GM23248 (cell line): ENCODE measurements around the gene INHA. TPM values are rescaled to one million over a fixed set of nuclear protein-coding genes. Genes with fewer than 3 reads are reported as not detected.

Experiments
- DNase-seq: peaks from one replicate; pipeline ENCODE4 v3.0.0-alpha.2; 2015
- H2AFZ ChIP-seq: fragments of 200-600 bp; sonication (generic); 2 replicates; pipeline ENCODE4 v1.6.1; 2016; ENCODE audit warnings: antibody characterized with exemption
- H3F3A ChIP-seq: fragments of 200-600 bp; sonication (generic); 2 replicates; pipeline ENCODE4 v1.6.1; 2016; ENCODE audit warnings: mild to moderate bottlenecking, antibody characterized with exemption, mixed run types; ENCODE audit not compliant: insufficient read depth
- H3K27ac ChIP-seq: fragments of 200-600 bp; sonication (generic); 2 replicates; pipeline ENCODE4 v1.5.1; 2016; ENCODE audit warnings: mild to moderate bottlenecking
- H3K27me3 ChIP-seq: fragments of 200-600 bp; sonication (generic); replicated peaks from 2 replicates; pipeline ENCODE4 v1.6.1; 2016; ENCODE audit warnings: mild to moderate bottlenecking; ENCODE audit not compliant: insufficient read depth
- H3K36me3 ChIP-seq: fragments of 200-600 bp; sonication (generic); 2 replicates; pipeline ENCODE4 v1.6.1; 2016; ENCODE audit warnings: low read depth, mild to moderate bottlenecking
- H3K4me1 ChIP-seq: fragments of 200-600 bp; sonication (generic); 2 replicates; pipeline ENCODE4 v1.6.1; 2016; ENCODE audit warnings: mild to moderate bottlenecking; ENCODE audit not compliant: insufficient read depth
- H3K4me2 ChIP-seq: fragments of 200-600 bp; sonication (generic); one replicate; pipeline ENCODE4 v1.6.1; 2016; ENCODE audit warnings: mild to moderate bottlenecking; ENCODE audit not compliant: unreplicated experiment
- H3K4me3 ChIP-seq: fragments of 200-600 bp; sonication (generic); 2 replicates; pipeline ENCODE4 v1.5.1; 2016; ENCODE audit warnings: mild to moderate bottlenecking
- H3K79me2 ChIP-seq: fragments of 200-600 bp; sonication (generic); 2 replicates; pipeline ENCODE4 v1.6.1; 2016; ENCODE audit warnings: mild to moderate bottlenecking; ENCODE audit not compliant: insufficient read depth
- H3K9ac ChIP-seq: fragments of 200-600 bp; sonication (generic); 2 replicates; pipeline ENCODE4 v1.6.1; 2016; ENCODE audit warnings: mild to moderate bottlenecking
- H3K9me2 ChIP-seq: fragments of 200-600 bp; sonication (generic); 2 replicates; pipeline ENCODE4 v1.6.1; 2016; ENCODE audit warnings: mixed run types, mild to moderate bottlenecking, moderate library complexity; ENCODE audit not compliant: insufficient read depth
- H3K9me3 ChIP-seq: fragments of 200-600 bp; sonication (generic); one replicate; pipeline ENCODE4 v1.6.1; 2017; ENCODE audit warnings: low read depth
- H4K20me1 ChIP-seq: fragments of 200-600 bp; sonication (generic); 2 replicates; pipeline ENCODE4 v1.6.0; 2016; ENCODE audit not compliant: insufficient read depth
- EZH2 ChIP-seq: fragments of 200-600 bp; sonication (generic); IDR thresholded peaks from 2 replicates; pipeline ENCODE4 v1.6.1; 2018; ENCODE audit warnings: antibody characterized with exemption, mild to moderate bottlenecking; ENCODE audit not compliant: insufficient read depth, poor library complexity, severe bottlenecking
- EZH2phosphoT487 ChIP-seq: fragments of 200-600 bp; sonication (generic); IDR thresholded peaks from 2 replicates; pipeline ENCODE4 v1.6.1; 2018; ENCODE audit warnings: antibody characterized with exemption, moderate library complexity, mild to moderate bottlenecking, low read depth; ENCODE audit not compliant: insufficient read depth
- WGBS, 2 experiments: methylation state at CpG; one replicate each; pipeline ENCODE4 v1.1.6; 2015 to 2017; ENCODE audit warnings: low lambda C conversion rate in 2 of 2, low coverage in 1 of 2; ENCODE audit errors: missing lambda C conversion rate in 2 of 2; 5-methylcytosine and 5-hydroxymethylcytosine counted together
- in situ Hi-C: fragments of 300-500 bp; cut with MboI; formaldehyde crosslinking; loops from 2 replicates; pipeline ENCODE4 v1.15.0; 2020
- polyA plus RNA-seq: library from polyadenylated mRNA; unstranded; fragments of >200 nt; fragmentation: Nextera tagmentation; extraction: Ambion mirVana; gene quantifications from 2 replicates; pipeline ENCODE4 v1.2.1, GENCODE V29; 2016
- total RNA-seq: library from RNA; depleted of rRNA; stranded (reverse); fragments of >200 nt; shearing (Covaris generic); gene quantifications from 2 replicates; pipeline ENCODE4 v1.2.3, GENCODE V29; 2014

Gene INHA
- total and polyA plus RNA-seq, 2 experiments from 2014 or later = 0.11 to 0.36 TPM

- H3K27me3 ChIP-seq = no peaks in the 10 kb centered on the region
- DNase-seq = no peak
- H3K79me2 ChIP-seq = no peaks in the 10 kb centered on the region
- H3K4me3 ChIP-seq = no peak overlapping the region
- no peaks in the 10 kb centered on the region for H3K9me2 ChIP-seq
- no peaks in the 10 kb centered on the region for H4K20me1 ChIP-seq
- in situ Hi-C loops = no loop called here
- no peak for TF ChIP-seq EZH2
- H3K4me1 ChIP-seq = peaks cover 6% of the 10 kb centered on the region
- no peaks in the 10 kb centered on the region for H3K9me3 ChIP-seq
- H3K27ac ChIP-seq = no peak overlapping the region
- no peak overlapping the region for H2AFZ ChIP-seq
- peaks cover 16% of the 10 kb centered on the region for H3F3A ChIP-seq
- 79 to 84% methylated on average over 2 of the region's 2 CpGs for whole genome bisulfite sequencing, 2 experiments
- no peaks in the 10 kb centered on the region for H3K36me3 ChIP-seq
- no peak overlapping the region for H3K4me2 ChIP-seq
- no peak overlapping the region for H3K9ac ChIP-seq
These were observed 21.0 kb downstream of the INHA start for GRCh38 chr2:219593154-219593553.

GRCh38 chr2:219595256-219595655 lies 23.1 kb downstream of the INHA start:
- Histone ChIP-seq H4K20me1 (no peaks in the 10 kb centered on the region), H3K27ac (no peak overlapping the region), H3K9me3 (no peaks in the 10 kb centered on the region), H3K9me2 (no peaks in the 10 kb centered on the region), H3K4me3 (no peak overlapping the region), H3K4me1 (peaks cover 11% of the 10 kb centered on the region), H3K79me2 (peaks cover 13% of the 10 kb centered on the region), H3K27me3 (no peaks in the 10 kb centered on the region), H3K9ac (no peak overlapping the region), H3K36me3 (no peaks in the 10 kb centered on the region), H2AFZ (0 out of 2 replicates have a peak overlapping the region, but pooled peaks have one; percentile 7), H3F3A (peaks cover 16% of the 10 kb centered on the region), H3K4me2 (no peak overlapping the region)
- no peak for DNase-seq
- in situ Hi-C loops = no loop called here
- WGBS, 2 experiments = 38 to 51% methylated on average over 2 to 3 of the region's 3 CpGs
- no peak for TF ChIP-seq EZH2
- no peak for TF ChIP-seq EZH2phosphoT487

- peaks cover 16% of the 10 kb centered on the region for H3F3A ChIP-seq
- in situ Hi-C loops = no loop called here
- 6 to 7% methylated on average over 19 of the region's 19 CpGs for WGBS, 2 experiments
- peak; percentile 54 for DNase-seq
- H3K9me3 ChIP-seq = no peaks in the 10 kb centered on the region
- peaks cover 13% of the 10 kb centered on the region for H3K79me2 ChIP-seq
- H3K27me3 ChIP-seq = no peaks in the 10 kb centered on the region
- peak overlapping the region; percentile 84 for H3K27ac ChIP-seq
- peak overlapping the region; percentile 98 for H3K4me2 ChIP-seq
- H3K9ac ChIP-seq = peak overlapping the region; percentile 88
- H3K4me1 ChIP-seq = peaks cover 11% of the 10 kb centered on the region
- no peaks in the 10 kb centered on the region for H4K20me1 ChIP-seq
- TF ChIP-seq EZH2 = no peak
- TF ChIP-seq EZH2phosphoT487 = no peak
- peak overlapping the region; percentile 99 for H2AFZ ChIP-seq
- H3K9me2 ChIP-seq = no peaks in the 10 kb centered on the region
- H3K36me3 ChIP-seq = 0 out of 2 replicates have a peak, but pooled peaks cover 3% of the 10 kb centered on the region
- H3K4me3 ChIP-seq = peak overlapping the region; percentile 90
These were observed 24.9 kb downstream of the INHA start for GRCh38 chr2:219596954-219597551.

GRCh38 chr2:219597552-219598307 lies 25.6 kb downstream of the INHA start, which contains the start of gene STK11IP:
TSS of gene STK11IP (plus strand) at chr2:219597857. CDS start at chr2:219598120, 263 bp downstream.
- H3K36me3 ChIP-seq = 0 out of 2 replicates have a peak, but pooled peaks cover 4% of the 10 kb centered on the region
- WGBS, 2 experiments = 0% methylated on average over 44 to 57 of the region's 57 CpGs
- peak within 1 kb of the TSS; percentile 90 for H3K4me3 ChIP-seq
- H4K20me1 ChIP-seq = no peaks in the 10 kb centered on the region
- H3K9me2 ChIP-seq = no peaks in the 10 kb centered on the region
- DNase-seq = peak; percentile 99
- peak within 1 kb of the TSS; percentile 84 for H3K27ac ChIP-seq
- H3K9me3 ChIP-seq = no peaks in the 10 kb centered on the region
- H3K4me1 ChIP-seq = peaks cover 11% of the 10 kb centered on the region
- peak within 1 kb of the TSS; percentile 88 for H3K9ac ChIP-seq
- no peaks in the 10 kb centered on the region for H3K27me3 ChIP-seq
- H3F3A ChIP-seq = peaks cover 16% of the 10 kb centered on the region
- in situ Hi-C loops = no loop called here
- peaks cover 13% of the 10 kb centered on the region for H3K79me2 ChIP-seq
- H3K4me2 ChIP-seq = peak within 1 kb of the TSS; percentile 98
- no peak for TF ChIP-seq EZH2
- TF ChIP-seq EZH2phosphoT487 = no peak
- H2AFZ ChIP-seq = peak within 1 kb of the TSS; percentile 99
